HG02588 (cell line): ENCODE data around the gene TENM4.

Source experiments
- ATAC-seq: cut with Tn5 transposase; IDR thresholded peaks from one replicate; pipeline ENCODE4 v1.9.1; 2021; ENCODE audit warnings: mild to moderate bottlenecking, moderate library complexity; ENCODE audit not compliant: unreplicated experiment

Gene TENM4

GRCh38 chr11:78926633-78927338 is 514.0 kb downstream of the TENM4 start:
- ATAC-seq, result no peak

GRCh38 chr11:78925387-78925786 is 515.4 kb downstream of the TENM4 start:
- no peak for ATAC-seq

GRCh38 chr11:78922859-78923625 is 517.8 kb downstream of the TENM4 start:
- no peak for ATAC-seq

GRCh38 chr11:78921509-78921908 is 519.3 kb downstream of the TENM4 start:
- no peak for ATAC-seq

GRCh38 chr11:78920329-78920728 is 520.5 kb downstream of the TENM4 start:
- ATAC-seq, result no peak

- ATAC-seq, result no peak
Observed at GRCh38 chr11:78916759-78917158, 524.1 kb downstream of the TENM4 start.

- no peak for ATAC-seq
Observed at GRCh38 chr11:78914503-78914902, 526.3 kb downstream of the TENM4 start.

- ATAC-seq, result no peak
Observed at GRCh38 chr11:78912778-78913177, 528.1 kb downstream of the TENM4 start.

GRCh38 chr11:78910322-78910721 is 530.5 kb downstream of the TENM4 start:
- no peak for ATAC-seq

- ATAC-seq, result no peak
Observed at GRCh38 chr11:78909386-78909785, 531.4 kb downstream of the TENM4 start.

- ATAC-seq, result no peak
Observed at GRCh38 chr11:78907636-78908035, 533.2 kb downstream of the TENM4 start.

GRCh38 chr11:78906566-78906965 is 534.3 kb downstream of the TENM4 start:
- no peak for ATAC-seq

GRCh38 chr11:78905756-78906155 is 535.1 kb downstream of the TENM4 start:
- no peak for ATAC-seq

- ATAC-seq, result no peak
Observed at GRCh38 chr11:78902771-78903507, 537.9 kb downstream of the TENM4 start.

GRCh38 chr11:78901831-78902230 is 539.0 kb downstream of the TENM4 start:
- no peak for ATAC-seq

GRCh38 chr11:78898266-78898775 is 542.5 kb downstream of the TENM4 start:
- no peak for ATAC-seq

GRCh38 chr11:78893996-78894395 is 546.8 kb downstream of the TENM4 start:
- no peak for ATAC-seq

- no peak for ATAC-seq
Observed at GRCh38 chr11:78889698-78890097, 551.1 kb downstream of the TENM4 start.

GRCh38 chr11:78886616-78887015 is 554.2 kb downstream of the TENM4 start:
- no peak for ATAC-seq

- no peak for ATAC-seq
Observed at GRCh38 chr11:78884761-78885160, 556.1 kb downstream of the TENM4 start.

- no peak for ATAC-seq
Observed at GRCh38 chr11:78883506-78883905, 557.3 kb downstream of the TENM4 start.
